Measurements from ENCODE around the gene SIPA1. TPM values are rescaled to one million over a fixed set of nuclear protein-coding genes. Genes with fewer than 3 reads are reported as not detected.

Gene SIPA1
- 16.2 TPM for total RNA-seq

GRCh38 chr11:65637794-65638419 is at the start of gene SIPA1:
Gene SIPA1 (plus strand): TSS chr11:65638101. CDS start chr11:65640922, 2,821 bp downstream.

GRCh38 chr11:65595543-65596281 is 42.2 kb upstream of the SIPA1 start, which contains the start of gene KCNK7:
Gene KCNK7 (minus strand): TSS chr11:65595800. CDS start chr11:65595772, 28 bp downstream.

GRCh38 chr11:65615229-65615949 is 22.5 kb upstream of the SIPA1 start, which contains the start of gene PCNX3:
Gene PCNX3 (plus strand): TSS chr11:65615776. CDS start chr11:65616312, 536 bp downstream.

GRCh38 chr11:65662799-65663638 is 25.1 kb downstream of the SIPA1 start, which contains the start of gene RELA:
Gene RELA (minus strand): TSS chr11:65662916. CDS start chr11:65662832, 84 bp downstream.

Other genes with a start within 250 kb of the SIPA1 start
- gene NEAT1, start 215.3 kb upstream of the SIPA1 start, total RNA-seq = 82.1 TPM
- gene MALAT1, start 139.1 kb upstream of the SIPA1 start, total RNA-seq = 30,401 TPM
- gene SCYL1, start 113.0 kb upstream of the SIPA1 start, total RNA-seq = 57.6 TPM
- gene LTBP3, start 79.7 kb upstream of the SIPA1 start, total RNA-seq = 190 TPM
- gene ZNRD2, start 67.6 kb upstream of the SIPA1 start, total RNA-seq = 28.4 TPM
- 17.2 TPM for gene FAM89B, start 65.6 kb upstream of the SIPA1 start, total RNA-seq
- 51.2 TPM for gene EHBP1L1, start 62.0 kb upstream of the SIPA1 start, total RNA-seq
- gene KCNK7, start 42.3 kb upstream of the SIPA1 start, total RNA-seq = 0.99 TPM
- 29.9 TPM for gene MAP3K11, start 23.9 kb upstream of the SIPA1 start, total RNA-seq
- gene PCNX3, start 22.3 kb upstream of the SIPA1 start, total RNA-seq = 19.2 TPM
- gene RELA, start 24.8 kb downstream of the SIPA1 start, total RNA-seq = 24.5 TPM
- 58.7 TPM for gene KAT5, start 74.2 kb downstream of the SIPA1 start, total RNA-seq
- 38.4 TPM for gene RNASEH2C, start 82.7 kb downstream of the SIPA1 start, total RNA-seq
- gene AP5B1, start 142.9 kb downstream of the SIPA1 start, total RNA-seq = 8.6 TPM
- 0.49 TPM for gene OVOL1, start 149.0 kb downstream of the SIPA1 start, total RNA-seq
- gene SNX32, start 195.9 kb downstream of the SIPA1 start, total RNA-seq = 3.1 TPM
- gene CFL1, start 220.1 kb downstream of the SIPA1 start, total RNA-seq = 451 TPM
- 42.3 TPM for gene MUS81, start 222.3 kb downstream of the SIPA1 start, total RNA-seq
- 65.5 TPM for gene EFEMP2, start 234.7 kb downstream of the SIPA1 start, total RNA-seq
- 0.77 TPM for gene CTSW, start 241.7 kb downstream of the SIPA1 start, total RNA-seq

Data from camera-type eye (tissue), 1 donor.